Caco-2 (cell line): ENCODE results near the gene VAMP1. TPM values are rescaled to one million over a fixed set of nuclear protein-coding genes. Genes with fewer than 3 reads are reported as not detected.

Experiments used
- BruUV-seq: library from RNA; stranded (reverse); fragments of 400-500 nt; replicated peaks from 2 replicates; lab custom pipeline; 2021; lab: Mats Ljungman, UMichigan
- CTCF ChIA-PET: fragments of 300-600 bp; sonication (Branson Sonifier 250); formaldehyde crosslinking; loops from one replicate; lab custom pipeline; 2022; ENCODE audit warnings: antibody characterized with exemption; lab: Charles Lee
- POLR2A ChIA-PET: fragments of 300-600 bp; sonication (Branson Sonifier 250); formaldehyde crosslinking; loops from one replicate; lab custom pipeline; 2022; ENCODE audit warnings: antibody characterized with exemption; lab: Charles Lee
- DNase-seq, 2 experiments: peaks; one replicate each; pipeline versions ENCODE4 v3.0.0 to v3.0.0-alpha.2; 2020 to 2022
- H3K27me3 ChIP-seq: replicated peaks from 2 replicates; pipeline ENCODE4 v1.6.0; 2011; ENCODE audit warnings: low read length; ENCODE audit not compliant: control insufficient read depth, insufficient read depth
- H3K36me3 ChIP-seq: 2 replicates; pipeline ENCODE4 v1.5.1; 2011; ENCODE audit warnings: low read length; ENCODE audit not compliant: control insufficient read depth, insufficient read depth
- H3K4me1 ChIP-seq: fragments of 250-450 bp; sonication (Bioruptor Pico); 2 replicates; pipeline ENCODE4 v1.5.1; 2020; ENCODE audit warnings: mild to moderate bottlenecking
- H3K4me3 ChIP-seq: 2 replicates; pipeline ENCODE4 v1.5.1; 2011; ENCODE audit warnings: low read depth, mild to moderate bottlenecking, control low read depth, low read length
- H3K9me3 ChIP-seq: fragments of 250-450 bp; sonication (Bioruptor Pico); 2 replicates; pipeline ENCODE4 v1.5.1; 2020; ENCODE audit warnings: mild to moderate bottlenecking, moderate library complexity
- H3K27ac Mint-ChIP-seq: one replicate; pipeline ENCODE4 v1.8.0; 2022; ENCODE audit warnings: mixed read lengths; ENCODE audit not compliant: unreplicated experiment
- H3K27me3 Mint-ChIP-seq: one replicate; pipeline ENCODE4 v1.8.0; 2022; ENCODE audit warnings: mixed read lengths; ENCODE audit not compliant: insufficient read depth, unreplicated experiment
- H3K36me3 Mint-ChIP-seq: one replicate; pipeline ENCODE4 v1.8.0; 2022; ENCODE audit warnings: mild to moderate bottlenecking, mixed read lengths; ENCODE audit not compliant: insufficient read depth, unreplicated experiment
- H3K4me1 Mint-ChIP-seq: one replicate; pipeline ENCODE4 v1.8.0; 2022; ENCODE audit warnings: low read depth, mixed read lengths; ENCODE audit not compliant: unreplicated experiment
- H3K4me3 Mint-ChIP-seq: one replicate; pipeline ENCODE4 v1.8.0; 2022; ENCODE audit warnings: mild to moderate bottlenecking, moderate library complexity, mixed read lengths; ENCODE audit not compliant: unreplicated experiment
- H3K9me3 Mint-ChIP-seq: one replicate; pipeline ENCODE4 v1.8.0; 2022; ENCODE audit warnings: mixed read lengths; ENCODE audit not compliant: unreplicated experiment
- CTCF ChIP-seq, 2 experiments: fragments of 200-600 bp in 1 of 2; IDR thresholded peaks; 1 replicate in 1 of 2; 2 replicates in 1 of 2; pipeline versions ENCODE4 v1.5.1 to v1.8.0; 2011 to 2022; ENCODE audit warnings: antibody characterized with exemption in 1 of 2, control low read depth in 1 of 2, inconsistent platforms in 1 of 2, low read depth in 1 of 2, low read length in 1 of 2, mild to moderate bottlenecking in 1 of 2, moderate library complexity in 1 of 2; ENCODE audit not compliant: insufficient read depth in 1 of 2, severe bottlenecking in 1 of 2, unreplicated experiment in 1 of 2
- intact Hi-C: fragments of 100-400 bp; cut with micrococcal nuclease; formaldehyde crosslinking; loops from one replicate; pipeline ENCODE4 v1.10.0; 2022; ENCODE audit not compliant: unreplicated experiment
- total RNA-seq: library from RNA; stranded (reverse); gene quantifications from 2 replicates; pipeline ENCODE4 v1.2.3, GENCODE V29; 2022

Gene VAMP1
- total RNA-seq, 1 experiment from 2014 or later: 8.4 TPM

GRCh38 chr12:6425590-6426531 is 44.6 kb downstream of the VAMP1 start:
- Mint-ChIP-seq H3K27me3 (no peaks in the 10 kb centered on the region), H3K4me3 (no peak overlapping the region), H3K9me3 (no peaks in the 10 kb centered on the region), H3K27ac (no peak overlapping the region), H3K36me3 (no peaks in the 10 kb centered on the region), H3K4me1 (peaks cover 17% of the 10 kb centered on the region)
- Histone ChIP-seq H3K4me1 (peaks cover 12% of the 10 kb centered on the region), H3K27me3 (no peaks in the 10 kb centered on the region), H3K36me3 (no peaks in the 10 kb centered on the region), H3K4me3 (no peak overlapping the region), H3K9me3 (no peaks in the 10 kb centered on the region)
- DNase-seq: peak in 1 of 2 experiments; percentile 38
- intact Hi-C loops: no loop called here
- BruUV-seq: no TSS peak
- POLR2A ChIA-PET: interaction anchor here (0.6 to 1.0 kb wide), 4 partner anchors 45 to 108 kb away, joined by 3 to 9 read pairs (median 5); partner anchors contain the start of gene GAPDH
- CTCF ChIA-PET: interaction anchor here (0.6 to 4.5 kb wide), 2 partner anchors 38 to 45 kb away, joined by 5 to 45 read pairs; no protein-coding TSS in a partner anchor
- TF ChIP-seq CTCF (IDR thresholded peaks at IDR 0.05; ENCODE audit: insufficient read depth in 1 of 2, low read depth in 1 of 2, low read length in 1 of 2, severe bottlenecking in 1 of 2, unreplicated experiment in 1 of 2): no peak

GRCh38 chr12:6424866-6425265 is 45.6 kb downstream of the VAMP1 start:
- no TSS peak for BruUV-seq
- Histone ChIP-seq H3K36me3 (no peaks in the 10 kb centered on the region), H3K4me3 (no peak overlapping the region), H3K9me3 (no peaks in the 10 kb centered on the region), H3K4me1 (peaks cover 8% of the 10 kb centered on the region), H3K27me3 (no peaks in the 10 kb centered on the region)
- H3K36me3 Mint-ChIP-seq: no peaks in the 10 kb centered on the region
- H3K4me1 Mint-ChIP-seq: peaks cover 8% of the 10 kb centered on the region
- DNase-seq: peak in 1 of 2 experiments; percentile 26
- ChIA-PET CTCF (interaction anchor here (1.7 to 4.5 kb wide), 2 partner anchors 39 to 46 kb away, joined by 10 to 45 read pairs; partner anchors contain the start of gene VAMP1), POLR2A (interaction anchor here (0.6 kb wide), 1 partner anchor 46 kb away, joined by 5 read pairs; no protein-coding TSS in a partner anchor)
- no peaks in the 10 kb centered on the region for H3K9me3 Mint-ChIP-seq
- TF ChIP-seq CTCF (IDR thresholded peaks at IDR 0.05; ENCODE audit: insufficient read depth in 1 of 2, low read depth in 1 of 2, low read length in 1 of 2, severe bottlenecking in 1 of 2, unreplicated experiment in 1 of 2): no peak
- no peaks in the 10 kb centered on the region for H3K27me3 Mint-ChIP-seq
- H3K27ac Mint-ChIP-seq: no peak overlapping the region
- H3K4me3 Mint-ChIP-seq: no peak overlapping the region
- intact Hi-C loops: no loop called here

DNA sequence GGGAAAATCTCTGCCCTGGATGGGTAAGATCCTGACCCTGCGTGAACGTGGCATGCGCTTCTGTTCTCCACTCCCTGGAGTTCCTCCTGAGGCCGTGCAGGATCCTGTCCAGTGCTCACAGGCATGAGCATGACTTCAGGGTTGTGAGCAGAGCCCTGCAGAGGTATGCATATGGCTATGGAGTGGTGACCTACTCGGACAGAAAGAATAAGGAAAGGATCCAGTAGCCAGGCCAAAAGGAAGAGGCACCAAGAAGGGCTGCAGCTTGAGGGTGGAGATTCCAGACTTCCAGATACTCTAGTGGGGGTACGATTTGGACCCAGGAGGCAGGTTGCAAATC is 46.5 kb downstream of the VAMP1 start:
- Histone ChIP-seq H3K9me3 (no peaks in the 10 kb centered on the region), H3K27me3 (no peaks in the 10 kb centered on the region), H3K4me3 (no peak overlapping the region), H3K4me1 (peaks cover 8% of the 10 kb centered on the region), H3K36me3 (no peaks in the 10 kb centered on the region)
- CTCF ChIA-PET: interaction anchor here (0.5 to 4.5 kb wide), 10 partner anchors 15 to 134 kb away, joined by 3 to 45 read pairs (median 4); partner anchors contain the start of genes TAPBPL and VAMP1
- no TSS peak for BruUV-seq
- H3K36me3 Mint-ChIP-seq: no peaks in the 10 kb centered on the region
- no peak for DNase-seq
- H3K27ac Mint-ChIP-seq: no peak overlapping the region
- no peaks in the 10 kb centered on the region for H3K27me3 Mint-ChIP-seq
- TF ChIP-seq CTCF (IDR thresholded peaks at IDR 0.05; ENCODE audit: insufficient read depth in 1 of 2, low read depth in 1 of 2, low read length in 1 of 2, severe bottlenecking in 1 of 2, unreplicated experiment in 1 of 2): no peak
- peaks cover 8% of the 10 kb centered on the region for H3K4me1 Mint-ChIP-seq
- no peak overlapping the region for H3K4me3 Mint-ChIP-seq
- no peaks in the 10 kb centered on the region for H3K9me3 Mint-ChIP-seq
- intact Hi-C loops: no loop called here
- POLR2A ChIA-PET: interaction anchor here (0.7 to 1.1 kb wide), 2 partner anchors 110 to 112 kb away, joined by 3 to 8 read pairs; partner anchors contain the start of gene GAPDH
